GM10266 (cell line): ENCODE data around the gene DHX29.

Experiments used
- DNase-seq: peaks from one replicate; pipeline ENCODE4 v3.0.0; 2012; ENCODE audit errors: extremely low spot score
- CTCF ChIP-seq: IDR thresholded peaks from 2 replicates; pipeline ENCODE4 v1.5.1; 2012; ENCODE audit warnings: mild to moderate bottlenecking, low read depth; ENCODE audit not compliant: control insufficient read depth, insufficient read depth; ENCODE audit errors: missing control alignments

The DHX29 gene

GRCh38 chr5:55307383-55308253, at the start of gene DHX29, which contains the start of gene MTREX:
Gene DHX29 (minus strand): TSS chr5:55307694. CDS start chr5:55307573, 121 bp downstream.
Gene MTREX (plus strand): TSS chr5:55307989. CDS start chr5:55308014, 25 bp downstream.
- TF ChIP-seq CTCF, result no peak
- DNase-seq, result peak; percentile 79

- DNase-seq, result no peak
- no peak for TF ChIP-seq CTCF
These were observed 49.4 kb upstream of the DHX29 start for GRCh38 chr5:55356896-55357295.

- TF ChIP-seq CTCF, result no peak
- DNase-seq, result no peak
These were observed 43.3 kb upstream of the DHX29 start for GRCh38 chr5:55350754-55351153.

- TF ChIP-seq CTCF, result no peak
- no peak for DNase-seq
These were observed 40.3 kb upstream of the DHX29 start for GRCh38 chr5:55347786-55348185.

- DNase-seq, result no peak
- TF ChIP-seq CTCF, result no peak
These were observed 37.8 kb upstream of the DHX29 start for GRCh38 chr5:55345327-55345726.

GRCh38 chr5:55344392-55344992, 37.0 kb upstream of the DHX29 start:
- TF ChIP-seq CTCF, result peak; percentile 76
- no peak for DNase-seq

GRCh38 chr5:55343609-55344008, 36.1 kb upstream of the DHX29 start:
- TF ChIP-seq CTCF, result no peak
- no peak for DNase-seq
